ENCODE results near the gene ATP11A. TPM values are rescaled to one million over a fixed set of nuclear protein-coding genes. Genes with fewer than 3 reads are reported as not detected.

The ATP11A gene
- total and polyA plus RNA-seq, 8 donors, result 271 to 502 (median 458) TPM

GRCh38 chr13:112728375-112729126, 38.7 kb downstream of the ATP11A start:
- no peak for TF ChIP-seq CTCF (IDR thresholded peaks at IDR 0.05)
- no peaks in the 10 kb centered on the region for H3K9me3 ChIP-seq
- no peak for ATAC-seq
- H3K36me3 ChIP-seq, result peaks cover 0 to 3% of the 10 kb centered on the region in 2 donors
- H3K27ac ChIP-seq, result no peak overlapping the region
- DNase-seq, result no peak
- H3K4me1 ChIP-seq, result peaks cover 16 to 37% of the 10 kb centered on the region in 2 donors
- no peak overlapping the region for H3K4me3 ChIP-seq
- intact Hi-C loops (cut with DNase I), result no loop called here
- no peaks in the 10 kb centered on the region for H3K27me3 ChIP-seq

- DNase-seq (no peak), ATAC-seq (no peak)
- no peak for TF ChIP-seq CTCF (IDR thresholded peaks at IDR 0.05)
- Histone ChIP-seq H3K4me3 (no peak overlapping the region), H3K4me1 (peaks cover 18 to 34% of the 10 kb centered on the region in 2 donors), H3K36me3 (peaks cover 0 to 3% of the 10 kb centered on the region in 2 donors), H3K9me3 (no peaks in the 10 kb centered on the region), H3K27me3 (no peaks in the 10 kb centered on the region), H3K27ac (no peak overlapping the region)
- intact Hi-C loops (cut with DNase I), result no loop called here
Measured at GRCh38 chr13:112729408-112729807, 39.6 kb downstream of the ATP11A start.

GRCh38 chr13:112730157-112730671, 40.4 kb downstream of the ATP11A start:
- Histone ChIP-seq H3K4me1 (peaks cover 10 to 26% of the 10 kb centered on the region in 2 donors), H3K36me3 (peaks cover 0 to 3% of the 10 kb centered on the region in 2 donors), H3K27me3 (no peaks in the 10 kb centered on the region), H3K4me3 (no peak overlapping the region), H3K27ac (no peak overlapping the region), H3K9me3 (no peaks in the 10 kb centered on the region)
- intact Hi-C loops (cut with DNase I), result no loop called here
- DNase-seq (no peak), ATAC-seq (no peak)
- no peak for TF ChIP-seq CTCF (IDR thresholded peaks at IDR 0.05)

- DNase-seq (no peak), ATAC-seq (no peak)
- H3K27ac ChIP-seq, result peak overlapping the region in 1 of 2 donors; percentile 4
- no peaks in the 10 kb centered on the region for H3K9me3 ChIP-seq
- peaks cover 3 to 8% of the 10 kb centered on the region in 2 donors for H3K4me1 ChIP-seq
- no peak overlapping the region for H3K4me3 ChIP-seq
- TF ChIP-seq CTCF (IDR thresholded peaks at IDR 0.05), result no peak
- intact Hi-C loops (cut with DNase I), result no loop called here
- H3K27me3 ChIP-seq, result no peaks in the 10 kb centered on the region
- H3K36me3 ChIP-seq, result peaks cover 0 to 7% of the 10 kb centered on the region in 2 donors
Measured at GRCh38 chr13:112731667-112732616, 42.1 kb downstream of the ATP11A start.

GRCh38 chr13:112732679-112733078, 42.8 kb downstream of the ATP11A start:
- DNase-seq, result no peak
- ATAC-seq, result no peak
- intact Hi-C loops (cut with DNase I), result no loop called here
- no peak overlapping the region for H3K27ac ChIP-seq
- H3K4me1 ChIP-seq, result peaks cover 3 to 8% of the 10 kb centered on the region in 2 donors
- H3K4me3 ChIP-seq, result no peak overlapping the region
- no peaks in the 10 kb centered on the region for H3K9me3 ChIP-seq
- H3K27me3 ChIP-seq, result no peaks in the 10 kb centered on the region
- H3K36me3 ChIP-seq, result peaks cover 0 to 7% of the 10 kb centered on the region in 2 donors
- no peak for TF ChIP-seq CTCF (IDR thresholded peaks at IDR 0.05)

All from left lung (tissue), 10 donors.